ENCODE results near the gene ANAPC10.

Gene ANAPC10

GRCh38 chr4:144948009-144948408, 150.0 kb downstream of the ANAPC10 start:
- DNase-seq (ENCODE audit: low read depth, low spot score), result no peak
- H3K4me3 ChIP-seq, result no peak overlapping the region
- H3K36me3 ChIP-seq (ENCODE audit: insufficient read depth, low read length), result no peaks in the 10 kb centered on the region
- H3K9ac ChIP-seq (ENCODE audit: insufficient read length), result no peak overlapping the region
- no peak overlapping the region for H3K27ac ChIP-seq
- no peaks in the 10 kb centered on the region for H3K9me3 ChIP-seq (ENCODE audit: low read depth, low read length)
- no peak for TF ChIP-seq EZH2 (IDR thresholded peaks at IDR 0.05)
- TF ChIP-seq FOXP2 (optimal IDR thresholded peaks at IDR 0.05; ENCODE audit: control extremely low read depth, extremely low read length, insufficient read depth), result no peak
- no peak for TF ChIP-seq POLR2AphosphoS5 (IDR thresholded peaks at IDR 0.05; ENCODE audit: borderline replicate concordance, low read depth, low read length)
